ENCODE results near the gene SAMD11.

GRCh38 chr1:911875-912739, 11.6 kb upstream of the SAMD11 start:
- TF ChIP-seq CTCF (IDR thresholded peaks at IDR 0.05; ENCODE audit: poor library complexity, severe bottlenecking) = no peak
- TF ChIP-seq POLR2AphosphoS5 (IDR thresholded peaks at IDR 0.05) = no peak

All from neural cell (in vitro differentiated cells).